MM.1S (cell line): ENCODE results near the gene BAG5.

ENCODE experiments used
- DNase-seq: peaks from one replicate; pipeline ENCODE4 v3.0.0-alpha.2; 2015
- H2AFZ ChIP-seq: fragments of 300-600 bp; sonication (generic); 2 replicates; pipeline ENCODE4 v1.6.0; 2016; ENCODE audit warnings: antibody characterized with exemption, low read length
- H3F3A ChIP-seq: fragments of 300-600 bp; sonication (generic); 2 replicates; pipeline ENCODE4 v1.6.1; 2016; ENCODE audit warnings: mild to moderate bottlenecking, antibody characterized with exemption, low read length, moderate library complexity, mixed read lengths; ENCODE audit not compliant: insufficient read depth
- H3K27ac ChIP-seq: fragments of 300-600 bp; sonication (generic); 2 replicates; pipeline ENCODE4 v1.5.1; 2016; ENCODE audit warnings: mild to moderate bottlenecking, low read length
- H3K27me3 ChIP-seq: fragments of 300-600 bp; sonication (generic); replicated peaks from 2 replicates; pipeline ENCODE4 v1.6.0; 2016; ENCODE audit warnings: low read length; ENCODE audit not compliant: insufficient read depth
- H3K36me3 ChIP-seq: fragments of 300-600 bp; sonication (generic); replicated peaks from 2 replicates; pipeline ENCODE4 v1.6.1; 2016; ENCODE audit warnings: mild to moderate bottlenecking, low read length, mixed read lengths; ENCODE audit not compliant: insufficient read depth
- H3K4me1 ChIP-seq: fragments of 300-600 bp; sonication (generic); 2 replicates; pipeline ENCODE4 v1.6.1; 2016; ENCODE audit warnings: low read length, mixed read lengths
- H3K4me2 ChIP-seq: fragments of 300-600 bp; sonication (generic); 2 replicates; pipeline ENCODE4 v1.6.0; 2016; ENCODE audit warnings: low read depth, low read length
- H3K4me3 ChIP-seq: fragments of 300-600 bp; sonication (generic); 2 replicates; pipeline ENCODE4 v1.5.1; 2016; ENCODE audit warnings: low read length, mixed read lengths
- H3K79me2 ChIP-seq: fragments of 300-600 bp; sonication (generic); 2 replicates; pipeline ENCODE4 v1.6.1; 2016; ENCODE audit warnings: mixed run types, low read length, mixed read lengths
- H3K9ac ChIP-seq: fragments of 300-600 bp; sonication (generic); 2 replicates; pipeline ENCODE4 v1.6.1; 2016; ENCODE audit warnings: low read length, mixed read lengths
- H3K9me2 ChIP-seq: fragments of 300-600 bp; sonication (generic); replicated peaks from 2 replicates; pipeline ENCODE4 v1.6.1; 2016; ENCODE audit warnings: mild to moderate bottlenecking, low read length, mixed read lengths; ENCODE audit not compliant: insufficient read depth
- H3K9me3 ChIP-seq: fragments of 300-600 bp; sonication (generic); replicated peaks from 2 replicates; pipeline ENCODE4 v1.6.1; 2016; ENCODE audit warnings: mild to moderate bottlenecking, low read length, mixed read lengths; ENCODE audit not compliant: insufficient read depth
- H4K20me1 ChIP-seq: fragments of 300-600 bp; sonication (generic); 2 replicates; pipeline ENCODE4 v1.6.1; 2016; ENCODE audit warnings: mild to moderate bottlenecking, low read length, moderate library complexity, mixed read lengths; ENCODE audit not compliant: insufficient read depth
- EZH2 ChIP-seq: fragments of 300-600 bp; sonication (generic); optimal IDR thresholded peaks from 2 replicates; pipeline ENCODE3; 2017; ENCODE audit warnings: low read depth, mild to moderate bottlenecking, antibody characterized with exemption, low read length, mixed read lengths
- EZH2phosphoT487 ChIP-seq: fragments of 300-600 bp; sonication (generic); IDR thresholded peaks from 2 replicates; pipeline ENCODE4 v1.6.1; 2018; ENCODE audit warnings: antibody characterized with exemption, low read length
- TF ChIP-seq, protein P1 (sequence below): fragments of 300-600 bp; sonication (generic); IDR thresholded peaks from 2 replicates; pipeline ENCODE4 v1.5.1; 2016; ENCODE audit warnings: antibody characterized with exemption, low read length, mixed read lengths

Gene BAG5

DNA sequence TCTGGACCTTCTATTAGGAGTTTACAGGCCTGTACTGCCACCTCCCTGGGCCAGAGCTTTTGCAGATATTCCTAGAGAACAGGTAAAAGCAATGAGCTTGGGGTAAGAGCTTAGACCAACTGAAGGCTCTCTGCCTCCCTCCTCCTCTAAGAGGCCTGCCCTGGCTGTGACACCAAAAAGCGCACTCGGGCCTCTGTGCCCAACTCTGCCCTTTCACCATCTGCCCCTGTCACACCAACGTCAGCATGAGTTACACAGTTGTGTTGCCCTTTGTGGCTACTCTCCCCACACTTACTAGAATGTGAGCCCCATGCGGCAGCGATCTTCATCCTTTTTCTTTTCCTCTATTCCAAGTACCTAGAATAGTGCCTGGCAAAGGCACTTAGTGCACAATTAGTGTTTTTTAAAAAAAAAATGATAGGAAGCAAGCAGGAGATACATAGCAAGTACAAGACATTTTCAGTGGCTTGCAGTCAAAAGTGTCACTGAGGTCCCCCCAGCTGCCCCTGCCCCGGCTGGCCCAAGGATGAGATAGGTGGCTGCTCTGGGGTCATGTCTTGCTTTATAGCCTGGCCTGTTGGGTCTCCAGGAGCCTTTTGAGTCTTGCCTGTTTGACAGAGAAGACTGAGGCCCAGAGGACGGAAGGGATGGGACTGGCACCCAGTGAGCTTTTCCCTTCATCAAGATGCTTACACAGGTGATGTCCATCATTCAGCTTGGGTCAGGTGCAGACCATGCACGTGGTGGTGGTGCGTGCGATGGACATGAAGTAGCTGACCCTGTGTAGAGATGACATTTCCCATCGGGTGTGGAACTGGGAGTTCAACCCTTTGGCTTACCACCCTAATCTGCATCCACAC, 52.4 kb downstream of the BAG5 start:
- Histone ChIP-seq H4K20me1 (no peaks in the 10 kb centered on the region), H2AFZ (no peak overlapping the region), H3K79me2 (no peaks in the 10 kb centered on the region), H3K27ac (no peak overlapping the region), H3K4me3 (no peak overlapping the region), H3K9ac (no peak overlapping the region), H3K4me2 (no peak overlapping the region), H3K36me3 (no peaks in the 10 kb centered on the region), H3K9me3 (no peaks in the 10 kb centered on the region), H3K9me2 (no peaks in the 10 kb centered on the region), H3F3A (no peaks in the 10 kb centered on the region), H3K27me3 (no peaks in the 10 kb centered on the region), H3K4me1 (no peaks in the 10 kb centered on the region)
- DNase-seq = no peak
- TF ChIP-seq EZH2 (no peak), EZH2phosphoT487 (no peak)
- TF ChIP-seq, protein P1, sequence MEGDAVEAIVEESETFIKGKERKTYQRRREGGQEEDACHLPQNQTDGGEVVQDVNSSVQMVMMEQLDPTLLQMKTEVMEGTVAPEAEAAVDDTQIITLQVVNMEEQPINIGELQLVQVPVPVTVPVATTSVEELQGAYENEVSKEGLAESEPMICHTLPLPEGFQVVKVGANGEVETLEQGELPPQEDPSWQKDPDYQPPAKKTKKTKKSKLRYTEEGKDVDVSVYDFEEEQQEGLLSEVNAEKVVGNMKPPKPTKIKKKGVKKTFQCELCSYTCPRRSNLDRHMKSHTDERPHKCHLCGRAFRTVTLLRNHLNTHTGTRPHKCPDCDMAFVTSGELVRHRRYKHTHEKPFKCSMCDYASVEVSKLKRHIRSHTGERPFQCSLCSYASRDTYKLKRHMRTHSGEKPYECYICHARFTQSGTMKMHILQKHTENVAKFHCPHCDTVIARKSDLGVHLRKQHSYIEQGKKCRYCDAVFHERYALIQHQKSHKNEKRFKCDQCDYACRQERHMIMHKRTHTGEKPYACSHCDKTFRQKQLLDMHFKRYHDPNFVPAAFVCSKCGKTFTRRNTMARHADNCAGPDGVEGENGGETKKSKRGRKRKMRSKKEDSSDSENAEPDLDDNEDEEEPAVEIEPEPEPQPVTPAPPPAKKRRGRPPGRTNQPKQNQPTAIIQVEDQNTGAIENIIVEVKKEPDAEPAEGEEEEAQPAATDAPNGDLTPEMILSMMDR = no peak

DNA sequence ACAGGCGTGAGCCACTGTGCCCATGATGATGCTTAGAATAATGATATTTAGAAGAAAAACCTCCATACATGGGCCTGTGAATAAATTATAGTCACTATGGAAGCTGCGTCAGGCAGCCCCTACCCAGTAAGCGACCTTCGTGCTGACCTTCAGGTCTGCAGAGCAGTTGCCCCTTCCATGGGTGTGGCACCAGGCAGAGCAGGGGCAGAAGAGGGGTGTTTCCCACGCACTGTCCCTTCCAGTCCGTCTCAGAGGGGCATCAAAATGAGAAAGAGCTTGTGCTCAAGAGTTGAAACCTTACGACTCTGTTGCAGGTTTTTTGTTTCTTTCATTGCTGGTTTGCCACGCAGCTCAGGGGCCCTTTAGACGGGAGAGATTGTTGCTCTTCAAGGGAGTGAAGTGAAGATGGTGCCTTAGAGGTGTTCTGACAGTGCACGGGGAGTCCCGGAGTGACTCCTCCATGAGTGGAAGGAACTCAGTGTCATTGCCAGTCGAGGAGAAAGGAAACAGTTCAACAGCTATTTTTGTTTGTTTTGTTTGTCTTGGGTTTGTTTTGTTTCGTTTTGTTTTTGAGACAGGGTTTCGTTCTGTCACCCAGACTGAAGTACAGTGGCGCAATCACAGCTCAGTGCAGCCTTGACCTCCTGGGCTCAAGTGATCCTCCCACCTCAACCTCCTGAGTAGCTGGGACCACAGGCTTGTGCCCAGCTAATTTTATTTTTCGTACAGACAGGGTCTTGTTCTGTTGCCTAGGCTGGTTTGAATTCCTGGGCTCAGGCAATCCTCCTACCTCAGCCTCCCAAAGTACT, 53.7 kb downstream of the BAG5 start:
- H4K20me1 ChIP-seq = no peaks in the 10 kb centered on the region
- no peak overlapping the region for H3K9ac ChIP-seq
- H3K4me1 ChIP-seq = no peaks in the 10 kb centered on the region
- H2AFZ ChIP-seq = no peak overlapping the region
- H3K9me3 ChIP-seq = no peaks in the 10 kb centered on the region
- H3K79me2 ChIP-seq = no peaks in the 10 kb centered on the region
- no peak overlapping the region for H3K4me3 ChIP-seq
- H3K9me2 ChIP-seq = no peaks in the 10 kb centered on the region
- no peak overlapping the region for H3K4me2 ChIP-seq
- no peaks in the 10 kb centered on the region for H3K27me3 ChIP-seq
- H3K27ac ChIP-seq = no peak overlapping the region
- H3F3A ChIP-seq = no peaks in the 10 kb centered on the region
- no peak for TF ChIP-seq EZH2phosphoT487
- TF ChIP-seq EZH2 = no peak
- TF ChIP-seq, protein P1 = no peak
- no peak for DNase-seq
- H3K36me3 ChIP-seq = no peaks in the 10 kb centered on the region

DNA sequence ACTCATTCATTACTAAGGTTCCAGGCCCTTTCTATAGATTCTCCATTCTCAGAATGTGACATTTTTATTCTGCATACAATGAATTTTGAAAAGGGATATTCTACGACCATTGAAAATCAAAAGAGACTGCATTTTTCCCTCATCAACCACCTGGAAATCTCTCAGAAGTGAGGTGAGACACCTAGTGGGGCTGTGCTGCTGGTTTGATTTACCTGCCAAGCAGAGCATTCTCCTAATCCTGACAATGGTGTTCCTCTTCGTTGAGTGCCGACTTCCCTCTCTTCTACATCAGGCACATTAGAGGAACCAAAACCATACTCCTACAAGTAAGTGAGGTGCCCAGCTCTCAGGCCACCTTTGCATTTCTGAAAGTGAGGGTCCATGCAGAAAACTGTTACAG, 54.7 kb downstream of the BAG5 start:
- Histone ChIP-seq H3F3A (no peaks in the 10 kb centered on the region), H3K4me1 (no peaks in the 10 kb centered on the region)

More for the DNA sequence above, 54.7 kb downstream of the BAG5 start:
- Histone ChIP-seq H3K9ac (no peak overlapping the region), H3K27me3 (no peaks in the 10 kb centered on the region), H3K4me2 (no peak overlapping the region), H3K4me3 (no peak overlapping the region), H3K9me2 (no peaks in the 10 kb centered on the region), H2AFZ (no peak overlapping the region), H3K36me3 (no peaks in the 10 kb centered on the region), H3K79me2 (no peaks in the 10 kb centered on the region), H3K9me3 (no peaks in the 10 kb centered on the region), H4K20me1 (no peaks in the 10 kb centered on the region), H3K27ac (no peak overlapping the region)
- TF ChIP-seq, protein P1 = no peak
- no peak for TF ChIP-seq EZH2
- no peak for TF ChIP-seq EZH2phosphoT487
- DNase-seq = no peak
